ENCODE measurements around the gene PROM1.

Gene PROM1

DNA sequence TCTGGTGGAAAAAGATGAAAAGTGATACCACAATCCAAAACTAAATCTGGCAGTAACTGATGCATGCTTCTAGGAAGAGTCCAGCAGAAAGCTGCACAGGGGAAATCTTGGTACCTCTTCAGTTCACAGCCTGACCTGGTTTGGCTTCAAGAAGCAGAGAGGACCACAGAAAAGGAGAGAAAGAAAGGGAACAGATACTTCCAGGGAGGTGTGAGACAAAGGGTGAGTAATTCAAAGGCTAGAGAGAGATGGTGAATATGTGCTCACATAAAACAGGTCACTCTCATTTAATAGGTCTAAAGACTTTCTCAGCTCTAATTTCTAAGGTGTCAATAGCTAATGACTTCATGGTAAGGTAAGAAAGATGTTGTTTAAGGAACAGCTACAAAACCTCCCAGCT, 132.0 kb downstream of the PROM1 start:
- no peak overlapping the region for H3K9ac ChIP-seq (ENCODE audit: low read length)
- H3K27ac ChIP-seq (ENCODE audit: low read depth, low read length), result no peak overlapping the region
- no peak overlapping the region for H3K4me3 ChIP-seq (ENCODE audit: insufficient read depth, low read length, poor library complexity, severe bottlenecking)
- TF ChIP-seq, protein P1, sequence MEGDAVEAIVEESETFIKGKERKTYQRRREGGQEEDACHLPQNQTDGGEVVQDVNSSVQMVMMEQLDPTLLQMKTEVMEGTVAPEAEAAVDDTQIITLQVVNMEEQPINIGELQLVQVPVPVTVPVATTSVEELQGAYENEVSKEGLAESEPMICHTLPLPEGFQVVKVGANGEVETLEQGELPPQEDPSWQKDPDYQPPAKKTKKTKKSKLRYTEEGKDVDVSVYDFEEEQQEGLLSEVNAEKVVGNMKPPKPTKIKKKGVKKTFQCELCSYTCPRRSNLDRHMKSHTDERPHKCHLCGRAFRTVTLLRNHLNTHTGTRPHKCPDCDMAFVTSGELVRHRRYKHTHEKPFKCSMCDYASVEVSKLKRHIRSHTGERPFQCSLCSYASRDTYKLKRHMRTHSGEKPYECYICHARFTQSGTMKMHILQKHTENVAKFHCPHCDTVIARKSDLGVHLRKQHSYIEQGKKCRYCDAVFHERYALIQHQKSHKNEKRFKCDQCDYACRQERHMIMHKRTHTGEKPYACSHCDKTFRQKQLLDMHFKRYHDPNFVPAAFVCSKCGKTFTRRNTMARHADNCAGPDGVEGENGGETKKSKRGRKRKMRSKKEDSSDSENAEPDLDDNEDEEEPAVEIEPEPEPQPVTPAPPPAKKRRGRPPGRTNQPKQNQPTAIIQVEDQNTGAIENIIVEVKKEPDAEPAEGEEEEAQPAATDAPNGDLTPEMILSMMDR (IDR thresholded peaks at IDR 0.05; ENCODE audit: insufficient read depth, low read length, poor library complexity, severe bottlenecking), result no peak
- no peak for TF ChIP-seq EZH2phosphoT487 (conservative IDR thresholded peaks at IDR 0.05; ENCODE audit: low read length)
- no peak overlapping the region for H2AFZ ChIP-seq (ENCODE audit: low read depth, low read length, severe bottlenecking)
- H3K27me3 ChIP-seq (ENCODE audit: low read length), result no peaks in the 10 kb centered on the region
- H3K9me2 ChIP-seq (replicated peaks; ENCODE audit: insufficient read depth, low read length), result no peaks in the 10 kb centered on the region
- no peaks in the 10 kb centered on the region for H3K79me2 ChIP-seq (ENCODE audit: insufficient read depth, low read length)
- H3K9me3 ChIP-seq (ENCODE audit: insufficient read depth, low read length), result no peaks in the 10 kb centered on the region; the same call in 1 of the 2 replicates
- H4K20me1 ChIP-seq (ENCODE audit: low read depth, low read length), result no peaks in the 10 kb centered on the region
- H3F3A ChIP-seq (ENCODE audit: insufficient read depth), result no peaks in the 10 kb centered on the region
- no peak overlapping the region for H3K4me2 ChIP-seq (ENCODE audit: low read depth, low read length, poor library complexity, severe bottlenecking)
- H3K36me3 ChIP-seq (ENCODE audit: low read length), result no peaks in the 10 kb centered on the region

DNA sequence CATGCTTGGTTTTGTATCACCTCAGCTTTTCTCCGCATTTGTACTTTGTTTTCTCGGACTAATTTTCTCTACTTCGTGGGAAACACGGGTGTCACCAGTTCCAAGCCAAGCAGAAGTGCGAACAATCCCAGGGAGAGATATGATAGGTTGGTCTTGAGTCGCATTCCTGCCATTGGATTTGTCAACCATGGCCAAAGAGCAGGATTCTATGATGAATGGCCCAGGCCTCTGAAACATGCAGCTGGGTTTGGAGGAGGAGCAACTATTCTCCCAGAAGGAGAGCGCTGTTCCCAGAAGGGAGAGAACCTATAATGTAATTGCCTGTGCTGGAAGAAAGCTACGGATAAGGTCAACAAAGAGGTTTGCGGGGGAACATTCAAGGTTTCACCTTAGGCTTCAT, 135.0 kb downstream of the PROM1 start:
- Histone ChIP-seq H3K27me3 (ENCODE audit: low read length) (no peaks in the 10 kb centered on the region), H3K36me3 (ENCODE audit: low read length) (no peaks in the 10 kb centered on the region), H4K20me1 (ENCODE audit: low read depth, low read length) (no peaks in the 10 kb centered on the region), H3K4me2 (ENCODE audit: low read depth, low read length, poor library complexity, severe bottlenecking) (no peak overlapping the region), H2AFZ (ENCODE audit: low read depth, low read length, severe bottlenecking) (no peak overlapping the region), H3F3A (ENCODE audit: insufficient read depth) (no peaks in the 10 kb centered on the region), H3K9ac (ENCODE audit: low read length) (no peak overlapping the region), H3K9me3 (ENCODE audit: insufficient read depth, low read length) (no peaks in the 10 kb centered on the region), H3K9me2 (replicated peaks; ENCODE audit: insufficient read depth, low read length) (no peaks in the 10 kb centered on the region), H3K79me2 (ENCODE audit: insufficient read depth, low read length) (no peaks in the 10 kb centered on the region), H3K4me3 (ENCODE audit: insufficient read depth, low read length, poor library complexity, severe bottlenecking) (no peak overlapping the region), H3K27ac (ENCODE audit: low read depth, low read length) (no peak overlapping the region)
- TF ChIP-seq, protein P1 (IDR thresholded peaks at IDR 0.05; ENCODE audit: insufficient read depth, low read length, poor library complexity, severe bottlenecking), result no peak
- no peak for TF ChIP-seq EZH2phosphoT487 (conservative IDR thresholded peaks at IDR 0.05; ENCODE audit: low read length)

DNA sequence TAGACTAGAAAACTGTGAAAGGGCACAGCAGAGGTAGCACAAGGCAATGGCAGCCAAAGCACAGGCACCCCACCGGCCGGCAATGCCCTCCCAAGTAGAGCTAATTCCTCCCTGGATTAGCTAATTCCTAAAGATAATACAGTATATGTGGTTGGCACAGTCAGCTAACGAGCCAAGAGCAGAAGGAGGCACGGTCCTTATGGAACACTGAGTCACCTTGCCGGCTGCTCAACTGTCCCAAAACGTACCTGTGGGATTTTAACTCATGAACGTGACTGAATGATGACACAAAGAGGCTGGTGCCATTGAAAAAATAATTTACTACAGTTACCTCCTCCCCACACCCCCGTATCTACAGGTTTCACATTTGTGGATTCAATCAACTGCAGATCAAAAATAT, 136.1 kb downstream of the PROM1 start:
- Histone ChIP-seq H3K36me3 (ENCODE audit: low read length) (no peaks in the 10 kb centered on the region), H2AFZ (ENCODE audit: low read depth, low read length, severe bottlenecking) (no peak overlapping the region), H4K20me1 (ENCODE audit: low read depth, low read length) (no peaks in the 10 kb centered on the region), H3K27ac (ENCODE audit: low read depth, low read length) (no peak overlapping the region), H3F3A (ENCODE audit: insufficient read depth) (no peaks in the 10 kb centered on the region), H3K27me3 (ENCODE audit: low read length) (no peaks in the 10 kb centered on the region), H3K4me2 (ENCODE audit: low read depth, low read length, poor library complexity, severe bottlenecking) (no peak overlapping the region), H3K79me2 (ENCODE audit: insufficient read depth, low read length) (no peaks in the 10 kb centered on the region), H3K9me3 (ENCODE audit: insufficient read depth, low read length) (no peaks in the 10 kb centered on the region), H3K9ac (ENCODE audit: low read length) (no peak overlapping the region), H3K4me3 (ENCODE audit: insufficient read depth, low read length, poor library complexity, severe bottlenecking) (no peak overlapping the region), H3K9me2 (replicated peaks; ENCODE audit: insufficient read depth, low read length) (no peaks in the 10 kb centered on the region)
- TF ChIP-seq EZH2phosphoT487 (conservative IDR thresholded peaks at IDR 0.05; ENCODE audit: low read length), result no peak
- TF ChIP-seq, protein P1 (IDR thresholded peaks at IDR 0.05; ENCODE audit: insufficient read depth, low read length, poor library complexity, severe bottlenecking), result no peak
